ENCODE results near the gene PPM1E.
A peak's percentile ranks its signal among the peaks of the same experiment; 100 is the strongest.

PPM1E gene

GRCh38 chr17:59010026-59010425 lies 254.4 kb downstream of the PPM1E start:
- Histone ChIP-seq H3K9me3 (no peaks in the 10 kb centered on the region), H3K27me3 (no peaks in the 10 kb centered on the region), H3K36me3 (no peaks in the 10 kb centered on the region), H3K4me1 (ENCODE audit: control insufficient read depth in 1 of 2, insufficient read depth in 1 of 2, low read depth in 1 of 2, low read length in 1 of 2) (peaks cover 9 to 28% of the 10 kb centered on the region in 2 experiments), H3K27ac (peak overlapping the region; percentile 35), H3K4me3 (ENCODE audit: low read depth in 1 of 2, low read length in 1 of 2) (no peak overlapping the region)
- TF ChIP-seq CTCF (IDR thresholded peaks at IDR 0.05): no peak

GRCh38 chr17:59011975-59012374 lies 256.3 kb downstream of the PPM1E start:
- no peaks in the 10 kb centered on the region for H3K27me3 ChIP-seq
- H3K27ac ChIP-seq: no peak overlapping the region
- peaks cover 9 to 28% of the 10 kb centered on the region in 2 experiments for H3K4me1 ChIP-seq (ENCODE audit: control insufficient read depth in 1 of 2, insufficient read depth in 1 of 2, low read depth in 1 of 2, low read length in 1 of 2)
- H3K36me3 ChIP-seq: peaks cover 7% of the 10 kb centered on the region
- H3K4me3 ChIP-seq (ENCODE audit: low read depth in 1 of 2, low read length in 1 of 2): no peak overlapping the region
- TF ChIP-seq CTCF (IDR thresholded peaks at IDR 0.05): no peak
- no peaks in the 10 kb centered on the region for H3K9me3 ChIP-seq

- no peaks in the 10 kb centered on the region for H3K27me3 ChIP-seq
- H3K36me3 ChIP-seq: peaks cover 7% of the 10 kb centered on the region
- no peak overlapping the region for H3K4me3 ChIP-seq (ENCODE audit: low read depth in 1 of 2, low read length in 1 of 2)
- H3K27ac ChIP-seq: no peak overlapping the region
- H3K4me1 ChIP-seq (ENCODE audit: control insufficient read depth in 1 of 2, insufficient read depth in 1 of 2, low read depth in 1 of 2, low read length in 1 of 2): peaks cover 3 to 7% of the 10 kb centered on the region in 2 experiments
- H3K9me3 ChIP-seq: no peaks in the 10 kb centered on the region
- TF ChIP-seq CTCF (IDR thresholded peaks at IDR 0.05): no peak
Observed at GRCh38 chr17:59018019-59018418, 262.4 kb downstream of the PPM1E start.

- TF ChIP-seq CTCF (IDR thresholded peaks at IDR 0.05): no peak
- Histone ChIP-seq H3K4me1 (ENCODE audit: control insufficient read depth in 1 of 2, insufficient read depth in 1 of 2, low read depth in 1 of 2, low read length in 1 of 2) (no peaks in the 10 kb centered on the region), H3K27me3 (no peaks in the 10 kb centered on the region), H3K4me3 (ENCODE audit: low read depth in 1 of 2, low read length in 1 of 2) (no peak overlapping the region), H3K9me3 (no peaks in the 10 kb centered on the region), H3K36me3 (peaks cover 14% of the 10 kb centered on the region), H3K27ac (no peak overlapping the region)
Observed at GRCh38 chr17:59024916-59025315, 269.3 kb downstream of the PPM1E start.

- no peak overlapping the region for H3K4me3 ChIP-seq (ENCODE audit: low read depth in 1 of 2, low read length in 1 of 2)
- H3K4me1 ChIP-seq (ENCODE audit: control insufficient read depth in 1 of 2, insufficient read depth in 1 of 2, low read depth in 1 of 2, low read length in 1 of 2): no peaks in the 10 kb centered on the region
- peaks cover 15% of the 10 kb centered on the region for H3K36me3 ChIP-seq
- H3K9me3 ChIP-seq: no peaks in the 10 kb centered on the region
- H3K27me3 ChIP-seq: no peaks in the 10 kb centered on the region
- TF ChIP-seq CTCF (IDR thresholded peaks at IDR 0.05): no peak
- no peak overlapping the region for H3K27ac ChIP-seq
Observed at GRCh38 chr17:59026176-59026939, 270.7 kb downstream of the PPM1E start.
